Endothelial cell of hepatic sinusoid (primary cell): ENCODE results near the gene RSAD2.
"Not testable (repeated sequence)": the region's sequence is repeated elsewhere in the genome, so short reads cannot be mapped to it uniquely, and the experiment has no call there.

Experiments used
- in situ Hi-C: cut with HindIII; loops from 2 replicates; pipeline ENCODE4 v1.10.0; 2017; ENCODE audit warnings: low sequenced_read_pairs

RSAD2 gene

DNA sequence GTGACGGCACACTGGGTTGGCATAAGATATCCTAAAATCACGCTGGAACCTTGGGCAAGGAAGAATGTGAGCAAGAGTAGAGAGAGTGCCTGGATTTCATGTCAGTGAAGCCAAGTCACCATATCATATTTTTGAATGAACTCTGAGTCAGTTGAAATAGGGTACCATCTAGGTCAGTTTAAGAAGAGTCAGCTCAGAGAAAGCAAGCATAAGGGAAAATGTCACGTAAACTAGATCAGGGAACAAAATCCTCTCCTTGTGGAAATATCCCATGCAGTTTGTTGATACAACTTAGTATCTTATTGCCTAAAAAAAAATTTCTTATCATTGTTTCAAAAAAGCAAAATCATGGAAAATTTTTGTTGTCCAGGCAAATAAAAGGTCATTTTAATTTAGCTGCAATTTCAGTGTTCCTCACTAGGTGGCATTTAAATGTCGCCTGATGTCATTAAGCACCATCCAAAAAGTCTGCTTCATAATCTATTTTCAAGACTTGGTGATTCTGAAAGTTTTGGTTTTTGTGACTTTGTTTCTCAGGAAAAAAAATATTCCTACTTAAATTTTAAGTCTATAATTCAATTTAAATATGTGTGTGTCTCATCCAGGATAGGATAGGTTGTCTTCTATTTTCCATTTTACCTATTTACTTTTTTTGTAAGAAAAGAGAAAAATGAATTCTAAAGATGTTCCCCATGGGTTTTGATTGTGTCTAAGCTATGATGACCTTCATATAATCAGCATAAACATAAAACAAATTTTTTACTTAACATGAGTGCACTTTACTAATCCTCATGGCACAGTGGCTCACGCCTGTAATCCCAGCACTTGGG lies 19.6 kb downstream of the RSAD2 start:
- in situ Hi-C loops = no loop called here

DNA sequence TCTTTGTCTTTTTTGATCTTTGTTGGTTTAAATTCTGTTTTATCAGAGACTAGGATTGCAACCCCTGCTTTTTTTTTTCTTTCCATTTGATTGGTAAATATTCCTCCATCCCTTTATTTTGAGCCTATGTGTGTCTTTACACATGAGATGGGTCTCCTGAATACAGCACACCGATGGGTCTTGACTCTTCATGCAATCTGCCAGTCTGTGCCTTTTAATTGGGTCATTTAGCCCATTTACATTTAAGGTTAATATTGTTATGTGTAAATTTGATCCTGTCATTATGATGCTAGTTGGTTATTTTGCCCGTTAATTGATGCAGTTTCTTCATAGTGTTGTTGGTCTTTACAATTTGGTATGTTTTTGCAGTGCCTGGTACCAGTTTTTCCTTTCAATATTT lies 25.0 kb downstream of the RSAD2 start:
- in situ Hi-C loops = not testable (repeated sequence)

DNA sequence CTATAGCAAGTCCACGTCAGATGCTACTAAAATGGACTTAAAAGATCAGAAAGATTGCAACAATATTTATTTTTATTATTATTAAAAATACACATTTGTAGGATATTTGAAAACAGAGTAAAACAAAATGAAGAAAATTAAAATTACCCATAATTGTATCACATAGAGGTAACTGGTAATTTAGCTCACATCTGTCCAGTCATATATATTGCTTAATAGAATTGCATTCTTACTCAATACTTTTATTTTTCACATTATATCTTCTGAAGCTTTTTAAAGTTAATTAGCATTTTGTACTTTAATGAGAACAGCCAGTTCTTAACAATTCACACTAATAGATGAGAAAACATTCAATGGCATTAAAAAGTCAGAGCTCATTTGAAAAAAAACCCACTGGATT lies 28.1 kb downstream of the RSAD2 start:
- in situ Hi-C loops = no loop called here

DNA sequence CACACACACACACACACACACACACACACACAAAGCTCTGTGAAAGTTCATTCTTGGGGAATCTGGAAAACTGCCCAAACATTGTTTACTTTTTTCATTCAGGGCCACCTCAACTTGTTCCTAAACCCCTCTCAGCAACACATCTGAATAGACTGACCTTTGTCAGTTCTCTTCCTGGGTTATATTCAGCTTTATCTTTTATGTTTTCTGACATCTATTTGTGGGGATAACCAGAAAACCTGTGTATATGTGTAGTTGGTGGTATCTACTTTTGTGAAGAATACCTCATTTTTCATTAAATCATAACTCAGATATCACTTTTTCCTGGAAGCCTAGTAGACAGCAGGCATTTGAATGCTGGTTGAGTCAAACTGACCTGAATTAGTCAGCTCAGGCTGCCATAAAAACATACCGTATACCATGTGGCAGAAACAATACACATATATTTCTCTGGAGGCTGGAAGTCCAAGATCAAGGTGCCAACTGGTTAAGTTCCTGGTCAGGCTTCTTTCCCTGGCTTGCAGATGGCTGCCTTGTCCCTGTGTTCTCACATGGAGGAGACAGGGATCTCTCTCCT lies 28.7 kb downstream of the RSAD2 start:
- in situ Hi-C loops = no loop called here

DNA sequence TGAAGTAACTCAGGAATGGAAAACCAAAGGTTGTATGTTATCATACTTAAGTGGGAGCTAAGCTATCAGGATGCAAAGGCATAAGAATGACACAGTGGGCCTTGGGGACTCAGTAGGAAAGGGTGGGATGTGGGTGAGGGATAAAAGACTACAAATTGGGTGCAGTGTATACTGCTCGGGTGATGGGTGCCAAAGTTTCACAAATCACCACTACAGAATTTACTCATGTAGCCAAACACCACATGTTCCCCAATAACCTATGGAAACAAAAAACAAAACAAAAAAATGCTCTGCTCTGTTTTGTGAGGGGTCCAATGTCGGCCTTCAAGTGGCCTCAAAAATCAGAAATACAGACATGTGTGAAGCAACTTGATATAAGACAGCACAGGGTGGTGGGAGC lies 30.7 kb downstream of the RSAD2 start:
- in situ Hi-C loops = no loop called here

DNA sequence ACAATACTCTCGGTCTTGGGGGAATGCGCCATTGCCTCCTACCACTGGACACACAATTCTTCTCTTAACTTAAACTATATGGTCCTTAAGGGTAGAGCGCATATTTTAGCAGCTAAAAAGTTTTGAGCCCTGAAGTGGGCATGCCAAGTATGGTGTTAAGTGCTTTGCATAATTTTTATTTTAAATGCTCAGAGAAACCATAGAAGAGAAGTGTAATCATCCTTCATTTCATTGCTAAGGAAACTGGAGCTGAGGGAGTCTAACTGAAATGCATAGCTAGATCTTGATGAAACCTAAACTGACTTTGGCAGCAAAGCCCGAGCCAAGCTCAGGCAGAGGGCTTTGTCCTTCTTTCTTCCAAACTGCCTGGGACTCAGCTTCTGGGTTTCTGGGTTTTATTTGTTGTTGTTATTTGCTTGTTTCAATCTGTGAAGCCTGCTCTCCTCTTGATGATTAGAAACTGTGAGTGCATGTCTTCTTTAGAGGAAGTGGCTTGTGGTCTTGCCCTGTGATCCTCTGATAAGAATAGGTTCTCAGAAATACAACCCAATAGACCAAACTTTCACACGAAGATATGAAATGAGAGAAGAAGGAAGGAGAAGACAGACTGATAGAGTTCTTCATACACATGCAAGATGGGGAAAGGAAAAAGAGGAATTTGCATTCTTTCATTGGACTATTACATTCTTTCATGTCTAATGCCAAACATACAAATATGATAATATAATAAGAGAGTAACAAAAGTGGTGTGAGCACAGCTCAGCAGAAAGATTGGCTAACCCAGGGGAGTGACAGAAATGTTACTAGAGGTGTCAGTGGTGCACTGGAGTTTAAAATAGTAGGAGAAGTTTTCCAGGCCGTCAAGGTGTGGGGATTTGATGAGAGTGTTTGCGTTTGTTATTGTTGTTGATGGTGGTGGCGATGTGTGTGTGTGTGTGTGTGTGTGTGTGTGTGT lies 32.1 kb downstream of the RSAD2 start:
- in situ Hi-C loops = loop anchor here (10.0 kb wide), 1 partner anchor 115 kb away; no protein-coding TSS in a partner anchor

DNA sequence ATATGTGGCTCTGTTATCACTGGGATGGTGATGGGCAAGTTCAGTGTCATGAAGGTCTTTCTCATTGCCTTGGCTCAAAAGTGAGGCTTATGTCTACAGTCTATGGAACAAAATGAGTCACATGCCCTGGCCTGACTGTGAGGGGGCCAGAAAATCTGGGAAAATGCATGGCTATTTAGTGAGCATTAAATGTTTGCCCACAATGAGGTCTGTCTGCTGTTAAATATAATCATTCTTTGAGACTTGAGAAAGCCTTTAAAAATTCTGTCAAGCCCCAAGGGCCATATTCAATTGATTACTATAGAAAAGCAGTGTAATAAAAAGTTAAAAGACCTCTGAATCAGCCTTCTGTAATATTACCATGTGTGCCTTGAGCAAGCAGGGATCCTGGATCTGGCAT lies 34.1 kb downstream of the RSAD2 start:
- in situ Hi-C loops = loop anchor here (10.0 kb wide), 1 partner anchor 113 kb away; no protein-coding TSS in a partner anchor

DNA sequence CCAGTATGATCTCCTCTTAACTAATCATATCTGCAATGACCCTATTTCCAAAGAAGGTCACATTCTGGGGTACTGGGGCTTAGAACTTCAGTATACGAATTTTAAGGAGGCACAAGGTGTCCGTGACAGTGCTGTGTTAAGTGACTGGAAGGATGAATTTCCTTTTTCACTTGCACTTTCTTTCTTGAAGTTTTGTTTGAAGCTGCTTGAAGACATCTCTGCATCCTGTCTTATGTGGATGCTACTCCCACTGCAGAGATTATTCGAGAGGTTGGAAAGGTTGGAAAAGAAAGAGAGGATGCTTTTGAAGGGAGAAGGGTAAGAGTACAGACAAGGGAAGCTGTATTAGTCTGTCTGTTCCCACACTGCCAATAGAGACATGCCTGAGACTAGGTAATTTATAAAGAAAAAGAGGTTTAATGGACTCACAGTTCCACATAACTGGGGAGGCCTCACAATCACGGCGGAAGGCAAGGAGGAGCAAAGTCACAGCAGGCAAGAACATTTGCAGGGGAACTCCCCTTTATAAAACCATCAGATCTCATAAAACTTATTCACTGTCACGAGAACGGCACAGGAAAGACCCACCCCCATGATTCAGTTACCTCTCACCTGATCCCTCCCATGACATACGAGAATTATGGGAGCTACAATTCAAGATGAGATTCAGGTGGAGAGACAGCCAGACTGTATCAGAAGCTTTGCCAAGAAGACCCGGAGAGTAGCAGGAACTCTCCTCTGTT lies 36.0 kb downstream of the RSAD2 start:
- in situ Hi-C loops = loop anchor here (10.0 kb wide), 1 partner anchor 111 kb away; no protein-coding TSS in a partner anchor

DNA sequence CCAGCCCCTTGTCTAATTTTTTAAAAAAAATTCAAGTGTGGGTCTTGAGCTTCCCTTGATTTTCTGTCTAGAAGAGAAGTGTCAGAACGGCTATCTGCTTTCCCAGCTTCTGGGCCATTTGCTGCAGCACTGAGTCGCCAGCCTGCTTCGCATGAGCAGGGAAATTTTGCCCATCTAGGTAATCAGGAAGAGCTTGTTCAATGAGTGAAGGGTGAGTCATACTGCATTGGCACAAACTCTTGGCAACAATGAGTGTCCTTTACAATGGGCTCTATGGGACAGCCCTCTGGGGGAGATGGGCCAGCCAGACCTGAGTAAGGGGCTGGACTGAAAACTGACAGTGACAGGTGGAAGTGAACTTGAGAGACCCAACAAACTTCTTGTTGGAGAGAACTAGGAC lies 37.3 kb downstream of the RSAD2 start:
- in situ Hi-C loops = loop anchor here (10.0 kb wide), 1 partner anchor 110 kb away; no protein-coding TSS in a partner anchor

DNA sequence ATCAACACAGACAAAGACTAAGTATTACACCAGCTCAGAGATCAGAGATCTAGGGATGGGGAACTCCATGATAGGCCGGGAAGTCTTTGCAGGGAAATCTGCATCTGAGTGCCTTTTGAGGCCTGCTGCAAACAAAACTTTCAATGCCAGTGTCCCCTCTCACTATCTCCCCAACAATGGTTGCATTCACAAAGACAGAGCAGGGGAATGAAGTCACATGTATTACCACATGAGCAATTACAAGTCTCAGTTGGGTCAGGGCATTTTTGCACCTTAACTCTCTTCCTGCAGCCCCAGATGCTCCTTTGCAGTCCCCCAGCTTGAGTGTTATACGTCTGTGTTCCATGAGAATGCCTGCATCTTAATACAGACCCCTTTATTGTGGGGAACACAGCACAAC lies 37.8 kb downstream of the RSAD2 start:
- in situ Hi-C loops = loop anchor here (10.0 kb wide), 1 partner anchor 109 kb away; no protein-coding TSS in a partner anchor

DNA sequence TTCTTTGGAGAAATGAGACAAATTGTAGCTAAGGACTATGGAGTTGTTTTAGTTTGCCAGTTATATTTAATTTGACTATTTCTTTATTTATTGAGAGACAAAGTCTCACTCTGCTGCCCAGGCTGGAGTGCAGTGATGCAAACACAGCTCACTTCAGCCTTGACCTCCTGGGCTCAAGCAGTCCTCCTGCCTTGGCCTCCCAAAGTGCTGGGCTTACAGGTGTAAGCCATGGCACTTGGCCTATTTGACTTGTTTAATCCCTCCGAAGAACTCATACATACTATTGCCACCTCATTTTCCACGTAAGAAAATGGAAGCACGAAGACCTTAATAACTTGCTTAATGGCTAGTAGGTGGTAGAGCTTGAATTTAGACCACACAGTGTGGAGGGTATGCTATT lies 38.6 kb downstream of the RSAD2 start:
- in situ Hi-C loops = loop anchor here (10.0 kb wide), 1 partner anchor 109 kb away; no protein-coding TSS in a partner anchor

DNA sequence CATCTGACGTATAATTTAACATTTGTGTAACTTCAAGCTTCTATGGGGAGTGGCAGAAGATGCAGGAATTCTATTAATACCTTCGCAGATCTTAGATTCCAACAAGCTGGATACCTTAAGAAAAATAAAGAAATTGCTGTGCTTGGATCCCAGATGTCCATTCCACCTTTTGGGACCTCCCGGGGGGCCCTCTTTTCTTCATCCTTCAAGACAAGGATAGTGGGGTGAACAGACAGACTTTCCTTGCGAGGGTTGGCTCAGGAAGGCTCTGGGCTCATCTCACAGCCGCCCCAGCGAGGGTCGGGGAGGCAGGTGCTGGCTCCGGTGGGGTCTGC lies 39.1 kb downstream of the RSAD2 start:
- in situ Hi-C loops = loop anchor here (10.0 kb wide), 1 partner anchor 108 kb away; no protein-coding TSS in a partner anchor

DNA sequence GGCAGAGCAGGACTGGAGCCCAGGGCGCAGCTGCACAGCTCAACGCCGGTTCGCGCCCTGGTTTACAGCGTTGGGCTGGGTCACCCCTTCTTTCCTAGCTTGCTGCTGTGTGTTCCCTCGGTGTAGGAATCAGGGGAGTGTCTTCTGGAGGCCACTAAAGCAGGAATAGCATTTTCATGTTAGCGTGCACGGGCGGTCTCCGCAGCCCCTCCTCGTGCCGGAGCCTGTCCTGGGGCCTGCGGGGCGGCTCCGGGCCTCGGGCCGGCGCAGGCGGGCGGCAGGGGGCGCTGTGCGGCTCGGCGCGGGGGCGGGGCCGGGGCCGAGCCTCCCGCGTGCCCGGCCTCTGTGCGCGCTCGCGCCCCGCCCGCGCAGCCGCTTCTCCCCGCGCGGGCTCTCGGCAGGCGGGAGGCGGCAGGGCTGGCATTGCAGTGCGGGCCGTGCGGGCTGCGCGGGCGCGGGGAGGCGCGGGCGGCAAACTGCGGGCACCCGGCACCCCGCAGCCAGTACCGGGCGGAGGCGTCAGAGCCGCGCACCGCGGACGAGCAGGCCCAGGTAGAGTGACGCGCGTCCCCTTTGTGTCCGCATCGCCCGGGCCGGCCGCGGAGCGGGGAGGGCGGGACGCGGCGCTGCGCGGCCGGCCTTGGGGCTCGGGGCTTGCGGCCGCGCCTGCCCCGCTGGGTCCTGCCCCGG lies 39.6 kb downstream of the RSAD2 start, which contains the start of gene RNF144A:
Gene RNF144A, plus strand, starts transcription at position 342 of the 690 bp plus-strand sequence. CDS start 79,515 bp downstream, outside the sequence.
- in situ Hi-C loops = loop anchor here (10.0 kb wide), 1 partner anchor 108 kb away; no protein-coding TSS in a partner anchor

DNA sequence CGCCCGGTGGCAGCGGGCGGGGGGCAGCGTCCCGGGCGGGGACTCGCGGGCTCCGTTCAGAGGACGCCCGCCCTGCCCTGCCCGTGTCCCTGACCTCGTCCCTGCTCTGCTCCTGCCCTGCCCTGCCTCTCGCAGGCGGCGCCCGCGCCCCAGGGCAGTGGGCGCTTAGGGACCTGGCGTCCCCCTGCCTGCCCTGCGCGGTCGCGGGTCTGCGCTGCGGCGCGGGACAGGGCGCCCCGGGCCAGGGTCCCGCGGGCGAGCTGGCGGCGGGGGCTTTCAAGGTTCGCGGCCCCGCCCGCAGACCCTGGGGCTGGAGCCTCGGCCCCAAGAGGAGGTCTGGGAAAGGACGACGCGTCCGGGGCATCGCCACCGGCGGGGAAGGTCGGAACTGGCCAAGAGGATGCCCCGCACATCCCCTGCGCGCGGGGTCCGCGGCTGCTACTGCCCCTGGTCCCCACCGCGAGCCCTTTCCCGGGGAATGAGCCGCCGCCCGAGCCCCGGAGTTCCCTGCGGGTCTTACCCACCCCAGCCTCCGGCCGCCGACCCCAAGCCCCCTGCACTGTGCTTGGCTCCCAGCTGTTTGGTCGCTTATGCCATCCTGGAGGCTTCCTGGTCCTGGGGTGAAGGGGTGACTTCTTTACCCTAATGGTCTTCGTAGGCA lies 40.3 kb downstream of the RSAD2 start:
- in situ Hi-C loops = loop anchor here (10.0 kb wide), 1 partner anchor 107 kb away; no protein-coding TSS in a partner anchor

DNA sequence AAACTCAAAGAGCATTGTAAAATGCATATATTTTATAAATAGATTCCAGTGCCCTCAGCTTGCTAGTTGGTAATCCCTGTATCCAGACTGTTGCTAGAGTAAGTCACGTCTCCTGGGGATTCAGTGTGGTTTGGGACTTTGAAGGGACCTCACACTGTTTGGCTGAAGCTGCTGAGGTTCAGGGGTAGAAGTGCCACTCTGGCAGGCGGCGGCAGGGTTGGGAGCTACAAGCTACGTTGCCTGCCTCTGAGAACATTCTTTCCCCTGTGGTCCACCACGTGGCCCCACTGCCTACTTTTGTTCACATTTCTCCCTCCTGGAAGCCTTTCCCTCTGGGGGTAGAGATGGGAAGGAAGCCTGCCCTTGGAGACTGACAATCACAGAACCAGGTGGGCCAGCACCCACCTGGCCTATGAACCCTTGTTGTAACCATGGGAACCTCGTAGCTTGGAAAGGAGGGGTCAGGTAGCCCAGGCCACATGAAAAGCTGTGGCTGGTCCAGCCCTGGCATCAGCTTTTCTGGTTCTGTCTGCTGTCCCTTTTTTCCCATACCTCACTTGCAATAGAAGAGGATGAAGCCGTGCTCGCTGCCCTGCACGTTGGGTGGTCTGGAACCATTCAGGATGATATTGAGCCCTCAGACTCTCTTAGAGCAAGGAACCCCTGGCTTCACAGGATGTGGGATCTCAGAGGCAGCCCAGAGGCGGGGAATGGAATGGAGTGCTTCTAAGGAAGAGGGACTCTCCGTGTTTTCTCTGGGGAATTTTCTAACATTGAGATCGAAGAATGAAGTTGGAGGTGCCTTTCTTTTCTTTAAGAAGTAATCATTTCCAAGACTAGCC lies 42.5 kb downstream of the RSAD2 start:
- in situ Hi-C loops = loop anchor here (10.0 kb wide), 1 partner anchor 105 kb away; no protein-coding TSS in a partner anchor

DNA sequence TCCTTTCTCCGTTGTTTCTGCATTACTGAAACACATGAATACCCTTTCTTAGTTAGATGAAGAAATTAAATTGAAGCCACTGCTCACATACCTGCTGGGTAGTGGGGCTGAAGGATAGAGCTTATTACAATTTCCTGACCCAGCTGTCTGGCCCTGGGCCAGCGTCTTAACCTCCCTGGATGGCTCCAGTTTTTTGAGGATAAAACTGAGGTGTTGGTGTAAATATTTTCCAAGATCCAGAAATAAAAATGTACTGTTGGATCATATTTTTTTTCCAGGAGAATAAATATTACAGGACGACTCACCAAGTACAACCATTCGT lies 43.1 kb downstream of the RSAD2 start:
- in situ Hi-C loops = no loop called here

DNA sequence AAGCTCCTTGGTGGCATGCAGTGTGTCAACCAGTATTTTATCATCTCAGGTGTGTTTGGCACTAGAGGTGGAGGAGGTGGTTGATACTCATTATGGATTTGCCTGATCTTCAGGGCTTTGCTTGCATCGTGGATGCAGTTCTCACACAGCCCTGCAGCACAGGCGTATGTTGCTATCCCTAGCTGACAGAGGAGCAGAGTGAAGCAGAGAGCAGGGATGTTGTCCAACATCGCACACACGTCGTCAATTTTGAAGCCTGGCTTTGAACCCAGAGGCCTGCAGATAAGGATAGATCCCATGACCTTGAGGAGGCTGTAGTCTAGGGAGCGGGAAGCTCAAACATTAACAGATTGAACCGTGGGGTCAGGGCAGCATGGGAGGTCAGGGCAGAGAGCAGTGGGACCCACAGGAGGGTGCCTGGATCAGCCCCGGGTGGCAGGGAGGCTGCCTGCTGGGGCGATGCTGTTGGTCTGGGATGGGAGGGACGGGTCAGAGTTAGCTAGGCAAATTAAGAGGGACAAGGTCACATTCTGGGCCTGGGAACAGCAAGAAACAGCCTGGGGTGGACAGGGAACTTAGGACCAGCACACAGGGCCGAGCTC lies 43.8 kb downstream of the RSAD2 start:
- in situ Hi-C loops = no loop called here

DNA sequence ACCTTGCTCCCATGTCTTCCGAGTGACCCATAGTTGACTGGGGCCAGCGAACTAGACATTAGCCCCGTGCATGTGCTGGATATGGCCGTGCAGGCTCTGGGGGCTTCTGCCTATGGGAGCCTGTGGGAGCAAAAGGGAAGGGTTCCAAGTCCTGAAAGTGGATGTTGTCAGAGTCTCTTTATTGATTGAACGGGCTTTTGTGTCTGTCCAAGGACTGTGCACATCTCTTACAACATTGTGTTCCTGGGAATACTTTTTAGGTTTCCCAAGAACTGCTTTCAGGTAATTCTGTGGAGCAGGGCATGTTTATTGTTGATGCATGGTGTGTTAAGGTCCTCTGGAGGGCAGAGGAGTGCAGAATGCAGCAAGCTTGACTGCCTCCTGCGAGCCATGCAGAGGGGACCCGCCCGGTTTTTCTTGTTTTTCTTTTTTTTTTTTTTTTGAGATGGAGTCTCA lies 44.7 kb downstream of the RSAD2 start:
- in situ Hi-C loops = no loop called here
